BLaER1 (cell line): ENCODE data around the gene SPINK1.

Experiments
- H3K27ac ChIP-seq: shearing (Covaris generic); formaldehyde crosslinking; 2 replicates; pipeline ENCODE4 v1.8.1; 2022
- H3K27me3 ChIP-seq: shearing (Covaris generic); formaldehyde crosslinking; 2 replicates; pipeline ENCODE4 v1.8.1; 2022
- H3K36me3 ChIP-seq: shearing (Covaris generic); formaldehyde crosslinking; 2 replicates; pipeline ENCODE4 v1.8.1; 2022
- H3K4me1 ChIP-seq: shearing (Covaris generic); formaldehyde crosslinking; 2 replicates; pipeline ENCODE4 v1.8.1; 2022
- H3K4me2 ChIP-seq: shearing (Covaris generic); formaldehyde crosslinking; 2 replicates; pipeline ENCODE4 v1.8.1; 2022
- H3K4me3 ChIP-seq: shearing (Covaris generic); formaldehyde crosslinking; 2 replicates; pipeline ENCODE4 v1.8.1; 2022
- H3K9ac ChIP-seq: shearing (Covaris generic); formaldehyde crosslinking; 2 replicates; pipeline ENCODE4 v1.8.1; 2022
- H3K9me3 ChIP-seq: shearing (Covaris generic); formaldehyde crosslinking; 2 replicates; pipeline ENCODE4 v1.8.1; 2022
- H4K20me1 ChIP-seq: shearing (Covaris generic); formaldehyde crosslinking; 2 replicates; pipeline ENCODE4 v1.8.1; 2022
- Cebpa-rat ChIP-seq: shearing (Covaris generic); IDR thresholded peaks from 2 replicates; pipeline ENCODE4 v1.8.1; 2022

SPINK1 gene

GRCh38 chr5:147786142-147786541 is 45.3 kb downstream of the SPINK1 start:
- H3K4me2 ChIP-seq, result no peak overlapping the region
- TF ChIP-seq Cebpa-rat, result no peak
- H4K20me1 ChIP-seq, result no peaks in the 10 kb centered on the region
- no peak overlapping the region for H3K27ac ChIP-seq
- H3K4me1 ChIP-seq, result peaks cover 14% of the 10 kb centered on the region
- no peaks in the 10 kb centered on the region for H3K36me3 ChIP-seq
- H3K27me3 ChIP-seq, result no peaks in the 10 kb centered on the region
- H3K9me3 ChIP-seq, result no peaks in the 10 kb centered on the region
- no peak overlapping the region for H3K9ac ChIP-seq
- H3K4me3 ChIP-seq, result no peak overlapping the region

- no peaks in the 10 kb centered on the region for H4K20me1 ChIP-seq
- no peak overlapping the region for H3K9ac ChIP-seq
- peaks cover 32% of the 10 kb centered on the region for H3K4me1 ChIP-seq
- H3K4me3 ChIP-seq, result no peak overlapping the region
- H3K36me3 ChIP-seq, result no peaks in the 10 kb centered on the region
- H3K4me2 ChIP-seq, result no peak overlapping the region
- H3K27me3 ChIP-seq, result no peaks in the 10 kb centered on the region
- no peaks in the 10 kb centered on the region for H3K9me3 ChIP-seq
- no peak overlapping the region for H3K27ac ChIP-seq
- no peak for TF ChIP-seq Cebpa-rat
These were observed 47.1 kb downstream of the SPINK1 start for GRCh38 chr5:147784146-147784987.

GRCh38 chr5:147782110-147783028 is 49.1 kb downstream of the SPINK1 start, which contains the start of gene JAKMIP2:
Gene JAKMIP2 (minus strand): TSS chr5:147782728. CDS start chr5:147671806, 110,922 bp downstream.
- no peaks in the 10 kb centered on the region for H4K20me1 ChIP-seq
- peak within 1 kb of the TSS; percentile 75 for H3K4me3 ChIP-seq
- no peaks in the 10 kb centered on the region for H3K9me3 ChIP-seq
- peaks cover 32% of the 10 kb centered on the region for H3K4me1 ChIP-seq
- peak within 1 kb of the TSS; percentile 91 for H3K4me2 ChIP-seq
- H3K27me3 ChIP-seq, result no peaks in the 10 kb centered on the region
- TF ChIP-seq Cebpa-rat, result no peak
- H3K36me3 ChIP-seq, result no peaks in the 10 kb centered on the region
- peak within 1 kb of the TSS; percentile 83 for H3K9ac ChIP-seq
- peak within 1 kb of the TSS; percentile 75 for H3K27ac ChIP-seq

- Histone ChIP-seq H3K9ac (peak overlapping the region; percentile 83; the same call in 1 of the 2 replicates), H3K4me1 (peaks cover 32% of the 10 kb centered on the region), H4K20me1 (no peaks in the 10 kb centered on the region), H3K27ac (no peak overlapping the region; the same call in 1 of the 2 replicates), H3K9me3 (peaks cover 12% of the 10 kb centered on the region), H3K27me3 (no peaks in the 10 kb centered on the region), H3K4me3 (peak overlapping the region; percentile 75), H3K36me3 (0 out of 2 replicates have a peak, but pooled peaks cover 7% of the 10 kb centered on the region), H3K4me2 (peak overlapping the region; percentile 91)
- no peak for TF ChIP-seq Cebpa-rat
These were observed 50.4 kb downstream of the SPINK1 start for GRCh38 chr5:147780924-147781573.

DNA sequence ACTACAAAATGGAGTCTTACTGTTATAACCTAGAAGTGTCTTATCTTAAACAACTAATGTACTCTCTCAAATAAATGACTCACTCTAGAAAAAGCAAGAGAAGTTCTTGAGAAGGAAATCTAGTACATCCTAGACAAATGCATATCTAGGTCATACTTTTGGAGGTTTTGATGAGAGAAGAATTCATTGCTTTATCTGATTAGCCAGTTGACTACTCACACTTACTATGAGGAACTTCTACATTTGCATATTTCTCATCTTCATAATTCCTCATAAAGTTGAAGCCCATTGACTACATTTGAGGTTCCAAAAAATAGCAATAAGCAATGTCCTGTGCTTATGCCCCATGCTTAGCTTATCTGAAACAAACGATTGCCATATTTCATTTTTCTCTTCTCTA is 51.8 kb downstream of the SPINK1 start:
- Histone ChIP-seq H3K9me3 (peaks cover 14% of the 10 kb centered on the region), H3K27me3 (no peaks in the 10 kb centered on the region), H3K4me1 (peaks cover 32% of the 10 kb centered on the region), H3K27ac (no peak overlapping the region), H3K9ac (no peak overlapping the region), H3K4me2 (peak overlapping the region; percentile 91), H3K36me3 (0 out of 2 replicates have a peak, but pooled peaks cover 7% of the 10 kb centered on the region), H4K20me1 (no peaks in the 10 kb centered on the region), H3K4me3 (no peak overlapping the region)
- no peak for TF ChIP-seq Cebpa-rat

DNA sequence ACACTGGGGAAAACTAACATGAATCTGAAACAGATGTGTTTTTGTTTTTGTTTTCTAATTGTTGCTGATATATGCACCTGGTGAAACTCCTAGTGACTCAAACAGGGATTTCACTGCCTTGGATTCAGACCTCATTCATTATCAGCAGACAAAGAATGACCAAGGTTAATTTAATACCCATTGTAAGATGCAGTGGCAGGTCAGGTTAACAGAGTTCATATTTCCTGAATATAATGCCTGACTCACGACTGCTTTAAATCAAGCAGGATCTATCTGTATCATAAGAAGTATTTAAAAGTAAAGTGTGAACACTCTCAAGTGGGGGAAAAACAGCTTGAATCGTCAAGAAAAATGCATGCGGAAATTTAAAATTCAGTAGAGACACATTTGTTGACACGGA is 54.5 kb downstream of the SPINK1 start:
- no peak for TF ChIP-seq Cebpa-rat
- peaks cover 14% of the 10 kb centered on the region for H3K9me3 ChIP-seq
- H3K27ac ChIP-seq, result no peak overlapping the region
- 0 out of 2 replicates have a peak, but pooled peaks cover 7% of the 10 kb centered on the region for H3K36me3 ChIP-seq
- no peak overlapping the region for H3K4me2 ChIP-seq
- H4K20me1 ChIP-seq, result no peaks in the 10 kb centered on the region
- H3K9ac ChIP-seq, result no peak overlapping the region
- H3K4me3 ChIP-seq, result no peak overlapping the region
- no peaks in the 10 kb centered on the region for H3K27me3 ChIP-seq
- H3K4me1 ChIP-seq, result peaks cover 26% of the 10 kb centered on the region
